Sigmoid colon (tissue), 7 donors: ENCODE data around the gene NOL11. TPM values are rescaled to one million over a fixed set of nuclear protein-coding genes. Genes with fewer than 3 reads are reported as not detected.
A peak's percentile ranks its signal among the peaks of the same experiment; 100 is the strongest.

ENCODE experiments used
- DNase-seq: peaks from one replicate; pipeline ENCODE4 v3.0.0-alpha.2; 2019
- H3K27ac ChIP-seq, 4 donors: fragments of 200-600 bp; sonication (generic); one replicate each; pipeline ENCODE4 v1.5.1; 2016 to 2019; ENCODE audit warnings: mild to moderate bottlenecking in 1 of 4
- H3K27me3 ChIP-seq, 3 donors: fragments of 200-600 bp; sonication (generic); one replicate each; pipeline ENCODE4 v1.5.1; 2019; ENCODE audit warnings: mild to moderate bottlenecking in 1 of 3
- H3K36me3 ChIP-seq, 4 donors: fragments of 200-600 bp; sonication (generic); one replicate each; pipeline ENCODE4 v1.5.1; 2016 to 2019
- H3K4me1 ChIP-seq, 4 donors: fragments of 200-600 bp; sonication (generic); one replicate each; pipeline ENCODE4 v1.5.1; 2017 to 2019
- H3K4me3 ChIP-seq, 4 donors: fragments of 200-600 bp; sonication (generic); one replicate each; pipeline ENCODE4 v1.5.1; 2017 to 2019; ENCODE audit warnings: mild to moderate bottlenecking in 2 of 4, moderate library complexity in 1 of 4
- H3K9me3 ChIP-seq, 4 donors: fragments of 200-600 bp in 3 of 4; sonication (generic) in 3 of 4; one replicate each; pipeline versions ENCODE4 v1.5.1 to v1.6.1; 2013 to 2019
- CTCF ChIP-seq, 4 experiments: fragments of 450-650 bp in 3 of 4; fragments of 200-600 bp in 1 of 4; IDR thresholded peaks; one replicate each; pipeline ENCODE4 v1.5.1; 2016 to 2019; ENCODE audit warnings: antibody characterized with exemption in 4 of 4, mild to moderate bottlenecking in 3 of 4, moderate library complexity in 2 of 4
- EP300 ChIP-seq, 4 donors: sonication (generic); formaldehyde crosslinking; IDR thresholded peaks; one replicate each; pipeline ENCODE4 v1.6.1; 2017; ENCODE audit warnings: antibody characterized with exemption in 4 of 4
- POLR2A ChIP-seq, 2 donors: fragments of 450-650 bp; IDR thresholded peaks; one replicate each; pipeline ENCODE4 v1.6.1; 2016; ENCODE audit warnings: antibody characterized with exemption in 2 of 2, mild to moderate bottlenecking in 2 of 2, moderate library complexity in 2 of 2
- POLR2AphosphoS5 ChIP-seq, 4 donors: sonication (generic); formaldehyde crosslinking; IDR thresholded peaks; one replicate each; pipeline ENCODE4 v1.6.1; 2017; ENCODE audit warnings: antibody characterized with exemption in 4 of 4
- WGBS, 2 donors: extraction: QIAGEN DNeasy Blood & Tissue Kit; methylation state at CpG; one replicate each; pipeline ENCODE4 v1.1.7; 2013; 5-methylcytosine and 5-hydroxymethylcytosine counted together
- intact Hi-C: fragments of 100-400 bp; cut with DNase I; formaldehyde crosslinking; loops from one replicate; pipeline ENCODE4 v1.15.1; 2023
- polyA plus RNA-seq, 3 donors: library from polyadenylated mRNA; stranded (reverse); fragments of 200-250 nt; gene quantifications; one replicate each; pipeline ENCODE4 v1.2.3, GENCODE V29; 2013
- total RNA-seq, 4 donors: library from RNA; depleted of rRNA; stranded (reverse); fragments of >200 nt; gene quantifications; one replicate each; pipeline ENCODE4 v1.1.0, GENCODE V29; 2016
- donor health status: healthy with polysubstance abuse.
- donor health status: Bipolar disorder and iron deficiency.
- donor health status: healthy.

The NOL11 gene
- total and polyA plus RNA-seq, 7 donors = 13.8 to 34.2 (median 23.5) TPM

DNA sequence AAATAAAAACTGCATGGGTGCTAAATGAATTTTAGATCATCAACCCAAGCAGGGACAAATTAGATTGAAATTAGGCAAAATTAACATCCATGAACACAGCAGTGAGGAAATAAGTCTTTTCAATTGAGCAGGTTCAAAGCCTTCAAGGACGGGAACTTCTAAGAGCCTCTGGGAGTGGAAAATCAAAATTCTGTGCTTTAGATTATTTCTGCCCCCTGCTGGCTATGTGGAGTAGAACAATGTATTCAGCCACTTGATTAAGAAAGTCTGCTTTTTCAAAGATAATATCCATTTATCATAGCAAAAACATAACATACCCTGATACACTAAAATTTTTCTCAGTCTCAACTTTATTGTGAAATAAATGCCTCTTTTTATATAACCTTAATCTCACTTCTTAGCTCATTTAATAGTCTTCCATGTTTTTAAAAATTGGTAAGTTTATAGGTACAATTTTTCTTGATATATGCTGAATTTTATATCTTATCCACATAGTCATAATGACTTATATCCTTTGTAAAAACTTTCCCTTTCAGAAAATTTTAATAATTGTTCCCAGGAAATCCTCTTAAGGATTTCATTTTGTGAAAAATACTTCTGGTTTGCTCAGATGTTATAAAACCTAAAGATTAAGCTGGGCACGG is 28.1 kb upstream of the NOL11 start:
- intact Hi-C loops = loop anchor here (1.0 to 2.0 kb wide), 2 partner anchors 27 to 311 kb away; partner anchors contain the start of gene NOL11
- DNase-seq = no peak
- no peaks in the 10 kb centered on the region for H3K4me1 ChIP-seq
- 29 to 48% methylated on average over 2 of the region's 2 CpGs for WGBS, 2 donors
- TF ChIP-seq POLR2AphosphoS5 (IDR thresholded peaks at IDR 0.05) (no peak), CTCF (IDR thresholded peaks at IDR 0.05) (peak; percentile 42 to 78 (median 70))
- no peaks in the 10 kb centered on the region for H3K9me3 ChIP-seq
- no peaks in the 10 kb centered on the region for H3K36me3 ChIP-seq
- H3K4me3 ChIP-seq = no peak overlapping the region
- H3K27me3 ChIP-seq = no peaks in the 10 kb centered on the region
- no peak overlapping the region for H3K27ac ChIP-seq

GRCh38 chr17:67693811-67694210 is 23.9 kb upstream of the NOL11 start:
- Histone ChIP-seq H3K27ac (no peak overlapping the region), H3K36me3 (no peaks in the 10 kb centered on the region), H3K4me3 (no peak overlapping the region), H3K9me3 (no peaks in the 10 kb centered on the region), H3K27me3 (no peaks in the 10 kb centered on the region), H3K4me1 (no peaks in the 10 kb centered on the region)
- no peak for TF ChIP-seq POLR2AphosphoS5 (IDR thresholded peaks at IDR 0.05)
- no peak for TF ChIP-seq EP300 (IDR thresholded peaks at IDR 0.05)
- no peak for TF ChIP-seq POLR2A (IDR thresholded peaks at IDR 0.05)
- no peak for TF ChIP-seq CTCF (IDR thresholded peaks at IDR 0.05)
- intact Hi-C loops = no loop called here
- DNase-seq = no peak

DNA sequence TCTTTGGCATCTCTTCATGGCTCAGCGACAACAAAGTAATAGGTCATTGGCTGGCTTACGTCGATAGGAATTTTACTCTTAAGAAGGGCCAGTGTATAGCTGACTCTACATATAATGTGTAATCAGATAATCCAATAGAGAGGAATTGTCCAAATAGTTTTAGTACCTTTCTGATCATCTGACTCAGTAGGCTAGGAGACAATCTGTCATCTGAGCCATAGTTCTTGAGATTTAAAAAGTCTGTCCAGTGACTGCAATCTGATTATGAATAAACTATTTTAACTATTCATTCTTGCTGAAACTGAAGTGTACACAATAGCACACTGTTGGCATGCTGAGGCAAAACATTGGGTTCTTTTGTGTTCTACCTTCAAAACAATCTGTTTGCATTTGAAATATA is 21.4 kb upstream of the NOL11 start:
- no peaks in the 10 kb centered on the region for H3K36me3 ChIP-seq
- H3K4me1 ChIP-seq = no peaks in the 10 kb centered on the region
- H3K9me3 ChIP-seq = no peaks in the 10 kb centered on the region
- WGBS, 2 donors = 84 to 96% methylated on average over 3 of the region's 3 CpGs
- intact Hi-C loops = no loop called here
- no peak for DNase-seq
- H3K27me3 ChIP-seq = peaks cover 0 to 8% (median 0%) of the 10 kb centered on the region in 3 donors
- TF ChIP-seq POLR2A (IDR thresholded peaks at IDR 0.05) (no peak), POLR2AphosphoS5 (IDR thresholded peaks at IDR 0.05) (no peak), EP300 (IDR thresholded peaks at IDR 0.05) (no peak), CTCF (IDR thresholded peaks at IDR 0.05) (no peak)
- no peak overlapping the region for H3K4me3 ChIP-seq
- H3K27ac ChIP-seq = no peak overlapping the region

DNA sequence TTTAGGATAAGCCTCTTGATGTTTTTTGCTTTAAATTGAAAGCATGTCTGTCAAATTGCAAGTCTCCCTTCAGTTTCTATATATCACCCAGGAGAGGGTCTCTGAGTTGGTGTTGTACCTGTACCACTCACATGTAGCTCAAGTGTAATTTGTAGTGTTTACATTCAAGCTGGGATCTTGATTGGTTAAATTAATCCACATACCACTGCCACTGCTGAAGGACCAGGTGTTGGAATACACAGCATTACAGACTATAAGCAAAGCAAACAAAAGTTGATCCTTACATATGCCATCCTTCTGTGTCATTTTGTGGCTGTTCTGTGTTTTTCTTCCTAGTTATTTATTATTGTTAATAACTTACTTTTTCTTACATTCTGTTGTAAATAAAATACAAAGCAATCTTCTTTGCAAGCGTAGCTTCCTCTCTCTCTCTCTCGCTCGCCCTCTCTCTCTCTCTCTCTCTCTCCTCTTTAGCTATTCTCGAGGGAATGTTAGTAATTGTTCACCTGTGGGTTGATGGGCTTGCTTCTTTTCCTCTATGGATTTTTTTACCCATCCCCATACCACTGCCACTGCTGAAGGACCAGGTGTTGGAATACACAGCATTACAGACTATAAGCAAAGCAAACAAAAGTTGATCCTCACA is 20.8 kb upstream of the NOL11 start:
- WGBS, 2 donors = 72 to 84% methylated on average over 4 of the region's 4 CpGs
- TF ChIP-seq EP300 (IDR thresholded peaks at IDR 0.05) = no peak
- TF ChIP-seq POLR2A (IDR thresholded peaks at IDR 0.05) = no peak
- TF ChIP-seq CTCF (IDR thresholded peaks at IDR 0.05) = no peak
- TF ChIP-seq POLR2AphosphoS5 (IDR thresholded peaks at IDR 0.05) = no peak
- Histone ChIP-seq H3K27me3 (peaks cover 0 to 8% (median 0%) of the 10 kb centered on the region in 3 donors), H3K4me1 (no peaks in the 10 kb centered on the region), H3K27ac (no peak overlapping the region), H3K36me3 (no peaks in the 10 kb centered on the region), H3K4me3 (no peak overlapping the region), H3K9me3 (no peaks in the 10 kb centered on the region)
- no peak for DNase-seq
- intact Hi-C loops = no loop called here
